Fibroblast of the aortic adventitia (primary cell): Measurements from ENCODE around the gene GLCE. TPM values are rescaled to one million over a fixed set of nuclear protein-coding genes. Genes with fewer than 3 reads are reported as not detected.

Experiments
- DNase-seq: peaks from one replicate; pipeline ENCODE4 v3.0.0-alpha.2; 2010; ENCODE audit warnings: low read depth
- H3K4me3 ChIP-seq: 2 replicates; pipeline ENCODE4 v1.5.1; 2011; ENCODE audit warnings: low read depth, mild to moderate bottlenecking, control low read depth, low read length, moderate library complexity
- total RNA-seq: library from RNA; depleted of rRNA; stranded (reverse); fragments of >200 nt; gene quantifications from 2 replicates; pipeline ENCODE4 v1.2.3, GENCODE V29; 2012; ENCODE audit warnings: low replicate concordance
- TF ChIP-seq, protein P1 (sequence below): IDR thresholded peaks from 2 replicates; pipeline ENCODE4 v1.5.1; 2011; ENCODE audit warnings: mild to moderate bottlenecking, low read length, control low read depth, inconsistent platforms; ENCODE audit not compliant: insufficient read depth

Gene GLCE
- total RNA-seq, 1 donor = 24.4 TPM

DNA sequence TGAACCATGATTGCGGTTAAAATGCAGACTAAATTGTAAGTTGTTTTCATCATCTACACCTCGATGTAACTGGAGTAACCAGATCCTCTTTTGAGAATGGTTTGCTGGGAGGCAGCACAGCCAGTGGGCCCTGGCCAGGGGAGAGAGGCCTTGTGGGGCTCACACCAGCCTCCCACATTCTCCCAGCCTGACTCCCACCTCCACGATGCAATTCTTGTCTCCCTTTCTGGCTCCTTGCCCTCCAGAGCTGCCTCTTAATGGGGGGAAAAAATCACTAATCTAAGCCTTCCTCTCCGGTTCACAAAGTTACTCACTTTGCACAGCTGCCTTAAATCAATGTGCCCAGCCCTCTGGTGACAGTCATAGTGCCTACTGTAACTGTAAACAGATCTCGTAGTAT, 120.3 kb downstream of the GLCE start:
- no peak overlapping the region for H3K4me3 ChIP-seq
- TF ChIP-seq, protein P1, sequence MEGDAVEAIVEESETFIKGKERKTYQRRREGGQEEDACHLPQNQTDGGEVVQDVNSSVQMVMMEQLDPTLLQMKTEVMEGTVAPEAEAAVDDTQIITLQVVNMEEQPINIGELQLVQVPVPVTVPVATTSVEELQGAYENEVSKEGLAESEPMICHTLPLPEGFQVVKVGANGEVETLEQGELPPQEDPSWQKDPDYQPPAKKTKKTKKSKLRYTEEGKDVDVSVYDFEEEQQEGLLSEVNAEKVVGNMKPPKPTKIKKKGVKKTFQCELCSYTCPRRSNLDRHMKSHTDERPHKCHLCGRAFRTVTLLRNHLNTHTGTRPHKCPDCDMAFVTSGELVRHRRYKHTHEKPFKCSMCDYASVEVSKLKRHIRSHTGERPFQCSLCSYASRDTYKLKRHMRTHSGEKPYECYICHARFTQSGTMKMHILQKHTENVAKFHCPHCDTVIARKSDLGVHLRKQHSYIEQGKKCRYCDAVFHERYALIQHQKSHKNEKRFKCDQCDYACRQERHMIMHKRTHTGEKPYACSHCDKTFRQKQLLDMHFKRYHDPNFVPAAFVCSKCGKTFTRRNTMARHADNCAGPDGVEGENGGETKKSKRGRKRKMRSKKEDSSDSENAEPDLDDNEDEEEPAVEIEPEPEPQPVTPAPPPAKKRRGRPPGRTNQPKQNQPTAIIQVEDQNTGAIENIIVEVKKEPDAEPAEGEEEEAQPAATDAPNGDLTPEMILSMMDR = no peak
- peak; percentile 8 for DNase-seq

DNA sequence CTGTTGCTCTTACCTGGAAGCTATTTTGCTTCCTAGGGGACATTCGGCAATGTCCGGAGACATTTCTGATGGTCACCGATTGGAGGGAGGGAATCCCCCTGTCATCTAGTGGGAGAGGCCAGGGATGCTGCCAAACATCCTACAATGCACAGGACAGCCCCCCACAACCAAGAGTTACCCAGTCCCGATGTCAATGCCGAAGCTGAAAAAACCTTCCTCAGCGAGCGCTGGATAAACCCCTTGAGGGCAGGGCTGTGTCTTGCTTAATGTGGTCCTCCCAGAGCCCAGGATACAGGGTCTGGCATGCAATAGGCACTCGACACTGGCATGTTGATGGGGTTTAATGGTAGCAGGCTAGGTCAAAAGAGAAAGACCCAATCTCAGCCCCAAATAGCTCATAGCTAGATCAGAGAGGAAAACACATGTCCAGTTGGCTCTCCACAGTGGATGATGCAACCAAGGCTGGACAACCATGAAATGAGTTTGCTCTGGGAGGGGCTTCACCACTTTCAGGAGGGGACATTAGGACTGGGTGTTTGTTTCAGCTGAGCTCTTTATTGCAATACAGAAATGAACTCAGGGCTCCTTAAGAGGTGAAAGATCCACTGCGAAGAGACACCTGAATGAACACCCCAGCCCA, 121.8 kb downstream of the GLCE start:
- TF ChIP-seq, protein P1 = no peak
- DNase-seq = peak; percentile 16
- H3K4me3 ChIP-seq = no peak overlapping the region

DNA sequence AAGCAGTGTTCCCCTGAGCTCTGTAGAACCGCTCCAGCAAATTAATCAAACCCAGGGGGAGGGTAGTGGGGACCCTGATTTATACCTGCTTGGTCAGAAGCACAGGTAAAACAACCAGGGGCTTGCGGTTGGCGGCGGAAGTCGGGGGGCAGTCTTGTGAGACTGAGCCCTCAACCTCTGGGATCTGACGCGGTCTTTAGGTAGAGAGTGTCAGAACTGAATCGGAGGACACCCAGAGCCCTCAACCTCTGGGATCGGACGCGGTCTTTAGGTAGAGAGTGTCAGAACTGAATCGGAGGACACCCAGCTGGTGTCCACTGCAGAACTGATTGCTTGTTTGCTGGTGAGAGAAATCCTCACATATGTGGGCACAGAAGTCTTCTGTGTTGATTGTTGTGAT, 125.4 kb downstream of the GLCE start:
- no peak for DNase-seq
- TF ChIP-seq, protein P1 = no peak

DNA sequence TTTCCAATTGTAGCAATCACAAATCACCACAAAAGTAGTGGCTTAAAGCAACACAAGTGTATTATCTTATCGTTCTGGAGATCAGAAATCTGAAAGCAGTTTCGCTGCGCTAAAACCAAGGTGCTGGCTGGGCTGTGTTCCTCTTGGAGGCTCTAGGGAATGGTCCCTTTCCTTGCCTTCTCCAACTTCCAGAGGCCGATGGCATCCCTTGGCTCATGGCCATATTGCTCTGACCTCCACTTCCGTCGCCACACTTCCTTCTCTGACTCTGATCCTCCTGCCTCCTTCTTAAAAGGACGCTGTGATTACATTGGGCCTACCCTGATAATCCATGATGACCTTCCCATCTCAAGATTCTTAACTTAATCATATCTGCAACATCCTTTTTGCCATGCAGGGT, 127.6 kb downstream of the GLCE start:
- TF ChIP-seq, protein P1 = no peak

More for the DNA sequence above, 125.4 kb downstream of the GLCE start:
- no peak overlapping the region for H3K4me3 ChIP-seq

DNA sequence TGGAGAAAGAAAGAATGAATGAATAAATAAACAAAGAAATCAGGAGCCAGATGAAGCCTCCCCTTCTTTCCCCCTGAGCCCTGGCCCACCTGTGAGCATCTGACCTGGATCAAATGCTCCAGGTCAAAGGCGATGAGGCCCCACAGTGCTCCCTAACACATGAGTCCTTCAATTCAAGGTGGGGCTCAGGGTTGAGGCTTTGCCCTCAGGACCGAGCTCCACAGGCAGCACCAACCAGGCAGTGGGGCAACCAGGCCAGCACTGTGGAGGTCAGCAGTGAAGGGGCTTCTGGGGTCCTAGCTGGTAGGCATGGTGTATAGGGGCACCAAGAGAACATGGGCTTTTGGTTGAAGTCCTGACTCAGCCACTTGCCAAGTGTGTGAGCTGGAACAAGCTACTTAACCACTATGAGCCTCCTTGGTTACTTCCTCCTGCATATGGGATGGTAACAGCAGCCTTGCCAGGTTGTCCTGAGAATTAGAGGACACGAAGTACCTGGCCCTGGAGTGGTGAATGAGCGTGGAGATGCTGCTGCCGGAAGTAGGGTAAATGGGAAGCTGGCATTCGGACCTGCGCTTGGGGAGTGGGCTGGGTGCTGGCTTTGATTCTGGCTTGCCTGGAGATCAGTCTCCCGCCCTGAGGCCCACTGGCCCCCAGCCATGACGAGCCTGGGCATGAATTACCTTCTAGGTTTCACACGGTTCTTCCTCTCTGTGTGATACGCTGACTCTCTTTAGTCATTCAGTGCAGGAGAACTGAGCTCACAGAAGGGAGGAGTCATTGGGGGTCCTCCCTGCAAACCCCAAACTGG, 128.3 kb downstream of the GLCE start:
- TF ChIP-seq, protein P1 = no peak
- H3K4me3 ChIP-seq = no peak overlapping the region
- DNase-seq = no peak

More for the DNA sequence above, 127.6 kb downstream of the GLCE start:
- no peak overlapping the region for H3K4me3 ChIP-seq
- DNase-seq = no peak

DNA sequence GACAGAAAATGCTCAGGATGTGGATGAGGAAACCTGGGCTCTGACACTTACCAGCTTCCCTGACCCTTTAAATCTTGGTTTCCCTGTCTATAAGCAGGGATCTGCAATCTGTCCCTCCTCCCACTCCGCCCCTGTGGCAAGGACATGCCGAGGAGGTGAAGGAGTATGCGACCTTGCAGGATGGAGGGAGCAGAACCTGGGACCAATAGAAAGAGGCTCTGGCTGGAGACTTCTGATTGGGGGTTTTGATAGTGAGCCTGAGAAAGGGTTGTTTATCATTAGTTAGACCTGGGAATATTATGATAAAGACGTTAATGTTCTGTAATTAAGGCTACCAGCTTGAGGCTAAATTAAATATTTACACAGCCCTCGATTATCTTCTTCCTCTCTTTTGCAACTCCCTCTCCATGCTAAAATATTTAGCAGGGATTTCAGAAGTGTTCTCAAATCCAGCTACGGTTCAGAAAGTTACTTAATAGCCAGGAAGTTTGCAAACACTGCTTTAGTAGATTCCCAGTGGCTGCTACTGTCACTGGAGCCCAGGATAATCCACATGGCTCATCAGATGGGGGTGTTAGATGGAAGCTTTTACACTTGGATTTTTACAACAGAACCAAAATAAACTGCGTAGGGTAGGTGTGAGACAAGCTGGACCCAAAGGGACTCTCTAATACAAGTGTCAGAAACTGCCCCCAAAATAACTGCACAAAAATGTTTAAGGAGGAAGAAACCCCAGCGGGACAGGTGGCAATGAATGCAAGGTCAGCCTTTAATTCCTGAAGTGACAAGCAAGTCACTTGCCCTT, 129.1 kb downstream of the GLCE start:
- TF ChIP-seq, protein P1 = no peak
- DNase-seq = peak; percentile 8
- H3K4me3 ChIP-seq = no peak overlapping the region
